MCF 10A (cell line): ENCODE results near the gene DUS1L. TPM values are rescaled to one million over a fixed set of nuclear protein-coding genes. Genes with fewer than 3 reads are reported as not detected.

Experiments used
- BruUV-seq: library from RNA; stranded (reverse); fragments of 400-500 nt; replicated peaks from 2 replicates; lab custom pipeline; 2021; lab: Mats Ljungman, UMichigan
- CTCF ChIA-PET: fragments of 300-600 bp; sonication (Branson Sonifier 250); formaldehyde crosslinking; extraction: SDS; loops from one replicate; lab custom pipeline; 2021; ENCODE audit warnings: antibody characterized with exemption, inconsistent platforms; lab: Yijun Ruan, JAX
- POLR2A ChIA-PET: fragments of 300-600, 350-650 bp; sonication (Branson Sonifier 250); formaldehyde crosslinking; extraction: SDS; loops from one replicate; lab custom pipeline; 2020; ENCODE audit warnings: antibody characterized with exemption, inconsistent platforms; lab: Yijun Ruan, JAX
- DNase-seq: peaks from one replicate; pipeline ENCODE4 v3.0.0-alpha.2; 2018; ENCODE audit not compliant: unreplicated experiment
- H3K27ac Mint-ChIP-seq: one replicate; pipeline ENCODE4 v1.8.0; 2022; ENCODE audit warnings: mild to moderate bottlenecking, low read depth, mixed read lengths; ENCODE audit not compliant: unreplicated experiment
- H3K27me3 Mint-ChIP-seq: one replicate; pipeline ENCODE4 v1.8.0; 2022; ENCODE audit warnings: mixed read lengths; ENCODE audit not compliant: insufficient read depth, unreplicated experiment
- H3K36me3 Mint-ChIP-seq: one replicate; pipeline ENCODE4 v1.8.0; 2022; ENCODE audit warnings: mild to moderate bottlenecking, moderate library complexity, mixed read lengths; ENCODE audit not compliant: insufficient read depth, unreplicated experiment
- H3K4me1 Mint-ChIP-seq: one replicate; pipeline ENCODE4 v1.8.0; 2022; ENCODE audit warnings: mixed read lengths; ENCODE audit not compliant: insufficient read depth, unreplicated experiment
- H3K4me3 Mint-ChIP-seq: one replicate; pipeline ENCODE4 v1.8.0; 2022; ENCODE audit warnings: mild to moderate bottlenecking, moderate library complexity, mixed read lengths; ENCODE audit not compliant: unreplicated experiment
- H3K9me3 Mint-ChIP-seq: one replicate; pipeline ENCODE4 v1.8.0; 2022; ENCODE audit warnings: mixed read lengths; ENCODE audit not compliant: unreplicated experiment
- CTCF ChIP-seq: fragments of 200-600 bp; IDR thresholded peaks from one replicate; pipeline ENCODE4 v1.8.0; 2022; ENCODE audit warnings: antibody characterized with exemption, mild to moderate bottlenecking; ENCODE audit not compliant: unreplicated experiment
- intact Hi-C: fragments of 100-400 bp; cut with micrococcal nuclease; formaldehyde crosslinking; loops from 2 replicates; pipeline ENCODE4 v1.14.1; 2022
- total RNA-seq: library from RNA; stranded (reverse); gene quantifications from 2 replicates; pipeline ENCODE4 v1.2.3, GENCODE V29; 2022

DUS1L gene
- total RNA-seq, 1 experiment from 2014 or later = 116 TPM

DNA sequence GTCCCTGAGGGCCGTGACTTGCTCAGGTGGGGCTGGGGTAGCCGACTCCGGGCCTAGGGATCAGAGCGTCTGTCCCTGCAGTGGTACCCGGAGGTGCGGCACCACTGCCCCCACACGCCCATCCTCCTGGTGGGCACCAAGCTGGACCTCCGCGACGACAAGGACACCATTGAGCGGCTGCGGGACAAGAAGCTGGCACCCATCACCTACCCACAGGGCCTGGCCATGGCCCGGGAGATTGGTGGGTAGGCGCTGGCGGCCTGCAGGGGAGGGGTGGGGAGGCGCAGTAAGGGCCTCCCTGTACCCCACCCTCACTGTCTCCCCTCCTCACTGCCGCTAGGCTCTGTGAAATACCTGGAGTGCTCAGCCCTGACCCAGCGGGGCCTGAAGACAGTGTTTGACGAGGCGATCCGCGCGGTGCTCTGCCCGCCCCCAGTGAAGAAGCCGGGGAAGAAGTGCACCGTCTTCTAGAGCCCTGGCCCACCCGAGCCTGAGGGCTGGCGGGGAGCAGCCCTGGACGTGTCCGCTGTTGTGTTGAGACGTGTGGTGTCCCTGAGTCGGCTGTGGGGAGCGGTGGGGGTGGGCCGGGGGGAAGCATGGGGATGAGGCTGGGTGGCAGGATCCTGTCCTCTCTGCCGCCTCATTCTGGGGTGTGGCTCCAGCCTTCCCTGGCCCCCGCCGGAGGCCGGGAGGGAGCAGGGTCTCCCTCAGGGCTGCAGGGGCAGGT lies 32.1 kb downstream of the DUS1L start:
- no peak overlapping the region for H3K4me3 Mint-ChIP-seq
- ChIA-PET CTCF (interaction anchor here (0.5 to 2.2 kb wide), 2 partner anchors 13 to 148 kb away, joined by 3 to 7 read pairs; no protein-coding TSS in a partner anchor), POLR2A (no interaction called here)
- no peaks in the 10 kb centered on the region for H3K4me1 Mint-ChIP-seq
- TF ChIP-seq CTCF = no peak
- DNase-seq = no peak
- no TSS peak for BruUV-seq
- H3K27me3 Mint-ChIP-seq = no peaks in the 10 kb centered on the region
- H3K9me3 Mint-ChIP-seq = no peaks in the 10 kb centered on the region
- no peaks in the 10 kb centered on the region for H3K36me3 Mint-ChIP-seq
- intact Hi-C loops = loop anchor here (10.0 kb wide), 2 partner anchors 61 to 211 kb away; partner anchors contain the start of gene FASN
- no peak overlapping the region for H3K27ac Mint-ChIP-seq

GRCh38 chr17:82031885-82032627 lies 33.5 kb downstream of the DUS1L start:
- H3K4me3 Mint-ChIP-seq = peak overlapping the region; percentile 56
- no peaks in the 10 kb centered on the region for H3K36me3 Mint-ChIP-seq
- BruUV-seq = no TSS peak
- H3K27me3 Mint-ChIP-seq = no peaks in the 10 kb centered on the region
- CTCF ChIA-PET = interaction anchor here (2.2 kb wide), 1 partner anchor 12 kb away, joined by 7 read pairs; no protein-coding TSS in a partner anchor
- POLR2A ChIA-PET = interaction anchor here (0.8 to 1.3 kb wide), 5 partner anchors 9 to 120 kb away, joined by 3 to 4 read pairs (median 3); partner anchors contain the start of genes CENPX and LRRC45
- TF ChIP-seq CTCF = no peak
- intact Hi-C loops = loop anchor here (2.0 to 10.0 kb wide), 3 partner anchors 63 to 213 kb away; partner anchors contain the start of gene FASN
- no peak overlapping the region for H3K27ac Mint-ChIP-seq
- no peaks in the 10 kb centered on the region for H3K9me3 Mint-ChIP-seq
- peak; percentile 51 for DNase-seq
- no peaks in the 10 kb centered on the region for H3K4me1 Mint-ChIP-seq

- peak within 1 kb of the TSS; percentile 35 for H3K27ac Mint-ChIP-seq
- H3K4me3 Mint-ChIP-seq = peak within 1 kb of the TSS; percentile 78
- no peak for TF ChIP-seq CTCF
- BruUV-seq = no TSS peak
- intact Hi-C loops = loop anchor here (2.0 to 10.0 kb wide), 3 partner anchors 63 to 213 kb away; partner anchors contain the start of gene FASN
- H3K4me1 Mint-ChIP-seq = no peaks in the 10 kb centered on the region
- H3K27me3 Mint-ChIP-seq = no peaks in the 10 kb centered on the region
- ChIA-PET CTCF (interaction anchor here (2.2 kb wide), 1 partner anchor 11 kb away, joined by 7 read pairs; no protein-coding TSS in a partner anchor), POLR2A (interaction anchor here (0.8 to 1.3 kb wide), 5 partner anchors 9 to 121 kb away, joined by 3 to 4 read pairs (median 3); partner anchors contain the start of genes CENPX and LRRC45)
- no peaks in the 10 kb centered on the region for H3K9me3 Mint-ChIP-seq
- peaks cover 5% of the 10 kb centered on the region for H3K36me3 Mint-ChIP-seq
- DNase-seq = no peak
Measured at GRCh38 chr17:82031303-82031884, 34.2 kb downstream of the DUS1L start, which contains the start of gene RAC3. RAC3 (plus strand) TSS chr17:82031678; CDS start chr17:82031762, 84 bp downstream.
